Cardiac muscle cell (in vitro differentiated cells and primary cell): Measurements from ENCODE around the gene PRMT9. TPM values are rescaled to one million over a fixed set of nuclear protein-coding genes. Genes with fewer than 3 reads are reported as not detected.

Source experiments
- DNase-seq, 2 donors: peaks; one replicate each; pipeline versions ENCODE4 v3.0.0 to v3.0.0-alpha.2; 2010 to 2017; ENCODE audit warnings: low read depth in 1 of 2, low spot score in 1 of 2
- H3K27ac ChIP-seq: fragments of 200-600 bp; sonication (generic); 2 replicates; pipeline ENCODE4 v1.5.1; 2016
- H3K27me3 ChIP-seq: fragments of 200-600 bp; sonication (generic); 2 replicates; pipeline ENCODE4 v1.6.0; 2016; ENCODE audit warnings: control low read depth
- H3K36me3 ChIP-seq: fragments of 200-600 bp; sonication (generic); 2 replicates; pipeline ENCODE4 v1.5.1; 2016; ENCODE audit warnings: control low read depth
- H3K4me1 ChIP-seq: fragments of 200-600 bp; sonication (generic); 2 replicates; pipeline ENCODE4 v1.8.1; 2017; ENCODE audit warnings: low read depth, mild to moderate bottlenecking, mixed run types
- H3K4me3 ChIP-seq: fragments of 200-600 bp; sonication (generic); 2 replicates; pipeline ENCODE4 v1.5.1; 2016; ENCODE audit warnings: mild to moderate bottlenecking
- H3K9me3 ChIP-seq: fragments of 200-600 bp; sonication (generic); 2 replicates; pipeline ENCODE4 v1.5.1; 2017; ENCODE audit warnings: low read depth, mild to moderate bottlenecking, control low read depth
- polyA plus RNA-seq: library from polyadenylated mRNA; unstranded; fragments of >200 nt; fragmentation: Nextera tagmentation; extraction: Ambion mirVana; gene quantifications from 2 replicates; pipeline ENCODE4 v1.2.1, GENCODE V29; 2016
- total RNA-seq: library from RNA; depleted of rRNA; stranded (reverse); fragments of >200 nt; gene quantifications from 2 replicates; pipeline ENCODE4 v1.2.3, GENCODE V29; 2016
- TF ChIP-seq, protein P1 (sequence below): IDR thresholded peaks from 2 replicates; pipeline ENCODE4 v1.5.1; 2012; ENCODE audit warnings: low read depth, mild to moderate bottlenecking, low read length

PRMT9 gene
- total and polyA plus RNA-seq, 2 experiments from 2014 or later = 7.3 to 7.7 TPM

DNA sequence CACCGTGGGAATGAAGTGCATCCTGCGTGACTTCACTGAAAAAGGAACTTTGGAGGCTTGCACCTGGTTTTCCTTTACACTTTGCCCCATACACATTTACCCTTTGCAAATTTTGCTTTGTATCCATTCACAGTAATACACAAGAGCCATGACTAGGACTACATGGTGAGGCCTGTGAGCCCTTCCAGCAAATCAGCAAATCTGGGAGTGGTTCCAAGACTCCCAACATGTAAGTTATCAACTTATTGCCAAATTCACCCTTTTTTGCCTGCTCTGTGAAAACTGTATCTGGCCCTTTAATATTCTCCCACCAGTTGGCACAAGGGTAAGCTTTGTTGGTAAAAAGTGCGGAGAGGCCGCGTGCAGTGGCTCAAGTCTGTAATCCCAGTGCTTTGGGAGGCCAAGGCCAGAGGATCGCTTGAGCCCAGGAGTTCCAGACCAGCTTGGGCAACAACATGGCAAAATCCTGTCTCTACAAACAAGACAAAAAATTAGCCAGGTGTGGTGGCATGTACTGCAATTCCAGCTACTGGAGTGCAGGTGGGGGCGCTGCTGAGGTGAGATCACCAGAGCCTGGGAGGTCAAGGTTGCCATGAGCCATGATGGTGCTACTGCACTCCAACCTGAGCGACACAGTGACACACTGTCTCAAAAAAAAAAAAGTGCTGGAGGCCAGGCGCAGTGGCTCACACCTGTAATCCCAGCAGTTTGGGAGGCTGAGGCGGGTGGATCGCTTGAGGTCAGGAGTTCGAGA lies 5.0 kb downstream of the PRMT9 start:
- TF ChIP-seq, protein P1, sequence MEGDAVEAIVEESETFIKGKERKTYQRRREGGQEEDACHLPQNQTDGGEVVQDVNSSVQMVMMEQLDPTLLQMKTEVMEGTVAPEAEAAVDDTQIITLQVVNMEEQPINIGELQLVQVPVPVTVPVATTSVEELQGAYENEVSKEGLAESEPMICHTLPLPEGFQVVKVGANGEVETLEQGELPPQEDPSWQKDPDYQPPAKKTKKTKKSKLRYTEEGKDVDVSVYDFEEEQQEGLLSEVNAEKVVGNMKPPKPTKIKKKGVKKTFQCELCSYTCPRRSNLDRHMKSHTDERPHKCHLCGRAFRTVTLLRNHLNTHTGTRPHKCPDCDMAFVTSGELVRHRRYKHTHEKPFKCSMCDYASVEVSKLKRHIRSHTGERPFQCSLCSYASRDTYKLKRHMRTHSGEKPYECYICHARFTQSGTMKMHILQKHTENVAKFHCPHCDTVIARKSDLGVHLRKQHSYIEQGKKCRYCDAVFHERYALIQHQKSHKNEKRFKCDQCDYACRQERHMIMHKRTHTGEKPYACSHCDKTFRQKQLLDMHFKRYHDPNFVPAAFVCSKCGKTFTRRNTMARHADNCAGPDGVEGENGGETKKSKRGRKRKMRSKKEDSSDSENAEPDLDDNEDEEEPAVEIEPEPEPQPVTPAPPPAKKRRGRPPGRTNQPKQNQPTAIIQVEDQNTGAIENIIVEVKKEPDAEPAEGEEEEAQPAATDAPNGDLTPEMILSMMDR = no peak
- peak; percentile 7 to 42 for DNase-seq
- H3K27ac ChIP-seq = no peak overlapping the region

DNA sequence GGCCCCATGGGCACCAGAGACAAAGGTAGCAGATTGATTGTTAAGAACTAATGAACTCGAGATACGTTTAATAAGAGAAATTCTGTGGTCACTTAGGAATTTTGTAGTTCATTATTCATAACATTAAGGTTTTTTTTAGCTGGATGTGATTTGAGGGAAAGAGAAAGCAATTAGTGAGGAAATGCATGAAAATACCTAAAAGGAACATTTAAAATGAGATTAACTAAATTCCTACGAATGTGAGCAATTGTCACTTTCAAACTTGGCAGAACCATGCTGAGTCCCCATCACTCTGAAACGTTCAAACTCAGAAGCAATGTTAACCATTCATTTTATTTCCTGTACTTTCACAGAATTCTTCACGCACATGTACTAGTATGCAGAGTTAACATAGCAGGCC lies 5.9 kb downstream of the PRMT9 start:
- Histone ChIP-seq H3K4me3 (no peak overlapping the region), H3K27me3 (no peaks in the 10 kb centered on the region), H3K36me3 (no peaks in the 10 kb centered on the region), H3K4me1 (peaks cover 7% of the 10 kb centered on the region), H3K27ac (no peak overlapping the region), H3K9me3 (no peaks in the 10 kb centered on the region)
- TF ChIP-seq, protein P1 = no peak
- DNase-seq = no peak

More for the DNA sequence above, 5.0 kb downstream of the PRMT9 start:
- H3K36me3 ChIP-seq = no peaks in the 10 kb centered on the region
- H3K9me3 ChIP-seq = no peaks in the 10 kb centered on the region
- no peak overlapping the region for H3K4me3 ChIP-seq
- H3K27me3 ChIP-seq = no peaks in the 10 kb centered on the region
- H3K4me1 ChIP-seq = peaks cover 9% of the 10 kb centered on the region

DNA sequence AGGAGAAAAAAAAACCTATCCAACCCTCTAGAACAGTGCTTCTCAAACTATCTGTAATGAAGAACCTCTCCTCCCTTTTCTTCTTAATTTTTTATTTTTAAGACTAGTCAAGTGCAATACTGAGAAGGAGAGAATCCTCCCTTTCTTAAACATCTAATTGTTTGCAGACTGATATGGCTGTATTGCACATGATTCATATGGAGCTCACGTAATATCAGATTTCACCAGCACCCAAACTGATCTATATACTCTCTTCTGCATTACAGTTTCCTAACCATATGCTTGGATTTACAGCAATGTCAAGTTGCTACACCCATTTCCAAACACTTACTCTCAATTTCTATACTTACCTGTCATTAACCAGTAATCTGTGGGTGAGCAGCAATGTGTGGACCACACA lies 9.5 kb downstream of the PRMT9 start:
- H3K27ac ChIP-seq = no peak overlapping the region

GRCh38 chr4:147674073-147674472 lies 9.9 kb downstream of the PRMT9 start:
- TF ChIP-seq, protein P1 = no peak
- no peak overlapping the region for H3K27ac ChIP-seq
- H3K27me3 ChIP-seq = no peaks in the 10 kb centered on the region
- no peaks in the 10 kb centered on the region for H3K4me1 ChIP-seq
- H3K36me3 ChIP-seq = no peaks in the 10 kb centered on the region
- DNase-seq = no peak
- H3K4me3 ChIP-seq = no peak overlapping the region
- H3K9me3 ChIP-seq = no peaks in the 10 kb centered on the region

More for the DNA sequence above, 9.5 kb downstream of the PRMT9 start:
- H3K27me3 ChIP-seq = no peaks in the 10 kb centered on the region
- TF ChIP-seq, protein P1 = no peak
- DNase-seq = no peak
- no peaks in the 10 kb centered on the region for H3K4me1 ChIP-seq
- H3K9me3 ChIP-seq = no peaks in the 10 kb centered on the region
- H3K4me3 ChIP-seq = no peak overlapping the region
- H3K36me3 ChIP-seq = no peaks in the 10 kb centered on the region

- Histone ChIP-seq H3K27ac (no peak overlapping the region), H3K27me3 (no peaks in the 10 kb centered on the region), H3K4me3 (no peak overlapping the region), H3K4me1 (no peaks in the 10 kb centered on the region), H3K36me3 (peaks cover 20% of the 10 kb centered on the region), H3K9me3 (no peaks in the 10 kb centered on the region)
- TF ChIP-seq, protein P1 = no peak
- DNase-seq = no peak
Measured at GRCh38 chr4:147658501-147658900, 25.5 kb downstream of the PRMT9 start.
